H9 (cell line): ENCODE measurements around the gene ENOX2. TPM values are rescaled to one million over a fixed set of nuclear protein-coding genes. Genes with fewer than 3 reads are reported as not detected.

Experiments
- DNase-seq: peaks from one replicate; pipeline ENCODE4 v3.0.0-alpha.2; 2017
- H2AFZ ChIP-seq: one replicate; pipeline ENCODE4 v1.6.1; 2013; ENCODE audit warnings: mild to moderate bottlenecking, low read length, control low read depth, moderate library complexity
- H2AK5ac ChIP-seq: 2 replicates; pipeline ENCODE4 v1.6.1; 2013; ENCODE audit warnings: low read length, control low read depth, mixed read lengths; ENCODE audit not compliant: insufficient read length
- H2BK120ac ChIP-seq: one replicate; pipeline ENCODE4 v1.6.1; 2013; ENCODE audit warnings: low read depth, mild to moderate bottlenecking, low read length, control low read depth, inconsistent platforms; ENCODE audit not compliant: poor library complexity, severe bottlenecking
- H2BK12ac ChIP-seq: 2 replicates; pipeline ENCODE4 v1.6.1; 2013; ENCODE audit warnings: low read length, control low read depth, mixed read lengths, low read depth; ENCODE audit not compliant: insufficient read length
- H2BK15ac ChIP-seq: 2 replicates; pipeline ENCODE4 v1.6.1; 2013; ENCODE audit warnings: low read depth, low read length, control low read depth
- H2BK20ac ChIP-seq: one replicate; pipeline ENCODE4 v1.6.1; 2013; ENCODE audit warnings: low read depth, mild to moderate bottlenecking, low read length, control low read depth, inconsistent platforms; ENCODE audit not compliant: poor library complexity, severe bottlenecking
- H2BK5ac ChIP-seq: 2 replicates; pipeline ENCODE4 v1.6.1; 2013; ENCODE audit warnings: low read length, control low read depth, mixed read lengths; ENCODE audit not compliant: insufficient read length
- H3K14ac ChIP-seq: 2 replicates; pipeline ENCODE4 v1.6.1; 2013; ENCODE audit warnings: low read length, control low read depth; ENCODE audit not compliant: insufficient read depth
- H3K18ac ChIP-seq: 2 replicates; pipeline ENCODE4 v1.6.1; 2013; ENCODE audit warnings: low read depth, mild to moderate bottlenecking, mixed read lengths, low read length, control low read depth; ENCODE audit not compliant: insufficient read length
- H3K23ac ChIP-seq: 2 replicates; pipeline ENCODE4 v1.6.1; 2013; ENCODE audit warnings: low read length, control low read depth, mixed read lengths, low read depth; ENCODE audit not compliant: insufficient read length
- H3K23me2 ChIP-seq: 2 replicates; pipeline ENCODE4 v1.6.1; 2013; ENCODE audit warnings: low read depth, mild to moderate bottlenecking, mixed read lengths, low read length, control low read depth; ENCODE audit not compliant: insufficient read length, poor library complexity, severe bottlenecking
- H3K27ac ChIP-seq: 2 replicates; pipeline ENCODE4 v1.5.1; 2013; ENCODE audit warnings: low read length, control low read depth, mixed read lengths, low read depth; ENCODE audit not compliant: insufficient read length
- H3K27me3 ChIP-seq: 2 replicates; pipeline ENCODE4 v1.6.1; 2013; ENCODE audit warnings: low read length, control low read depth, inconsistent platforms; ENCODE audit not compliant: insufficient read depth
- H3K4ac ChIP-seq: 2 replicates; pipeline ENCODE4 v1.6.1; 2013; ENCODE audit warnings: low read depth, mild to moderate bottlenecking, control low read depth, inconsistent platforms, low read length, moderate library complexity
- H3K4me1 ChIP-seq: 2 replicates; pipeline ENCODE4 v1.6.1; 2013; ENCODE audit warnings: low read length, control low read depth, inconsistent platforms; ENCODE audit not compliant: insufficient read depth
- H3K4me2 ChIP-seq: 2 replicates; pipeline ENCODE4 v1.6.1; 2013; ENCODE audit warnings: low read length, control low read depth, mixed read lengths; ENCODE audit not compliant: insufficient read length, insufficient read depth
- H3K56ac ChIP-seq: 2 replicates; pipeline ENCODE4 v1.6.1; 2013; ENCODE audit warnings: low read depth, mild to moderate bottlenecking, mixed read lengths, low read length, control low read depth; ENCODE audit not compliant: insufficient read length
- H3K79me1 ChIP-seq: 2 replicates; pipeline ENCODE4 v1.6.1; 2013; ENCODE audit warnings: low read depth, mild to moderate bottlenecking, moderate library complexity, low read length, control low read depth, inconsistent platforms; ENCODE audit not compliant: insufficient read depth, poor library complexity, severe bottlenecking
- H3K79me2 ChIP-seq: 2 replicates; pipeline ENCODE4 v1.6.1; 2013; ENCODE audit warnings: low read length, control low read depth, inconsistent platforms; ENCODE audit not compliant: insufficient read depth
- H3K9ac ChIP-seq: 2 replicates; pipeline ENCODE4 v1.6.1; 2013; ENCODE audit warnings: low read length, control low read depth, mixed read lengths; ENCODE audit not compliant: insufficient read length; ENCODE audit errors: extremely low read depth
- H3K9me3 ChIP-seq: one replicate; pipeline ENCODE4 v1.6.1; 2013; ENCODE audit warnings: low read depth, low read length, inconsistent platforms; ENCODE audit not compliant: control insufficient read depth
- H3T11ph ChIP-seq: one replicate; pipeline ENCODE4 v1.6.1; 2013; ENCODE audit warnings: mild to moderate bottlenecking, low read length, control low read depth, inconsistent platforms
- H4K20me1 ChIP-seq: one replicate; pipeline ENCODE4 v1.6.1; 2013; ENCODE audit not compliant: control insufficient read depth, insufficient read length, insufficient read depth
- H4K5ac ChIP-seq: 2 replicates; pipeline ENCODE4 v1.6.1; 2013; ENCODE audit warnings: low read depth, mild to moderate bottlenecking, mixed read lengths, low read length, control low read depth; ENCODE audit not compliant: insufficient read length
- H4K8ac ChIP-seq: replicated peaks from 2 replicates; pipeline ENCODE4 v1.6.1; 2013; ENCODE audit warnings: low read length, control low read depth, mixed read lengths, low read depth; ENCODE audit not compliant: insufficient read length
- H4K91ac ChIP-seq: 2 replicates; pipeline ENCODE4 v1.6.1; 2013; ENCODE audit warnings: low read depth, mild to moderate bottlenecking, moderate library complexity, mixed read lengths, low read length, control low read depth; ENCODE audit not compliant: insufficient read length
- H3K27ac Mint-ChIP-seq, 3 experiments: 2 replicates in 2 of 3; 3 replicates in 1 of 3; pipeline ENCODE4 v1.8.0; 2020 to 2021; ENCODE audit warnings: mixed read lengths in 3 of 3, mild to moderate bottlenecking in 1 of 3, moderate library complexity in 1 of 3
- H3K27me3 Mint-ChIP-seq: 2 replicates; pipeline ENCODE4 v1.8.0; 2021; ENCODE audit warnings: low read depth, mild to moderate bottlenecking, moderate library complexity, mixed read lengths
- H3K36me3 Mint-ChIP-seq, 3 experiments: 2 replicates in 2 of 3; 3 replicates in 1 of 3; pipeline ENCODE4 v1.8.0; 2020 to 2021; ENCODE audit warnings: low read depth in 3 of 3, mixed read lengths in 3 of 3; ENCODE audit not compliant: insufficient read depth in 1 of 3
- H3K4me1 Mint-ChIP-seq, 2 experiments: 2 replicates each; pipeline ENCODE4 v1.8.0; 2020; ENCODE audit warnings: mixed read lengths in 2 of 2
- H3K4me3 Mint-ChIP-seq, 2 experiments: 2 replicates in 1 of 2; 3 replicates in 1 of 2; pipeline ENCODE4 v1.8.0; 2020 to 2021; ENCODE audit warnings: mild to moderate bottlenecking in 2 of 2, mixed read lengths in 2 of 2, moderate library complexity in 1 of 2
- H3K9me3 Mint-ChIP-seq, 2 experiments: 2 replicates in 1 of 2; 3 replicates in 1 of 2; pipeline ENCODE4 v1.8.0; 2020; ENCODE audit warnings: mild to moderate bottlenecking in 2 of 2, mixed read lengths in 2 of 2, moderate library complexity in 1 of 2
- CTCF ChIP-seq: fragments of 200-600 bp; sonication (generic); conservative IDR thresholded peaks from 3 replicates; pipeline ENCODE4 v1.8.0; 2021; ENCODE audit warnings: antibody characterized with exemption, mild to moderate bottlenecking
- WGBS: extraction: QIAGEN DNeasy Blood & Tissue Kit; methylation state at CpG from one replicate; pipeline ENCODE4 v1.1.7; 2013; ENCODE audit warnings: missing lambda C conversion rate, low lambda C conversion rate, mixed read lengths; ENCODE audit not compliant: insufficient read length; ENCODE audit errors: extremely low coverage; 5-methylcytosine and 5-hydroxymethylcytosine counted together
- total RNA-seq: library from RNA; stranded (reverse); gene quantifications from 2 replicates; pipeline ENCODE4 v1.2.1, GENCODE V29; 2021

The ENOX2 gene
- total RNA-seq, 1 experiment from 2014 or later: 17.7 TPM

- Mint-ChIP-seq H3K4me1 (peaks cover 21 to 25% of the 10 kb centered on the region in 2 experiments), H3K27me3 (no peaks in the 10 kb centered on the region), H3K4me3 (no peak overlapping the region), H3K36me3 (no peaks in the 10 kb centered on the region), H3K9me3 (no peaks in the 10 kb centered on the region), H3K27ac (no peak overlapping the region)
- H4K5ac ChIP-seq: no peak overlapping the region
- H4K8ac ChIP-seq: no peak overlapping the region
- H3K27ac ChIP-seq: no peak overlapping the region
- no peak overlapping the region for H3K4ac ChIP-seq
- no peaks in the 10 kb centered on the region for H3K27me3 ChIP-seq
- H2BK5ac ChIP-seq: no peak overlapping the region
- H3K23me2 ChIP-seq: no peaks in the 10 kb centered on the region
- no peak overlapping the region for H4K91ac ChIP-seq
- no CpG with 5 or more reads among the region's 3 CpGs for WGBS
- H3T11ph ChIP-seq: no peak overlapping the region
- DNase-seq: no peak
- no peak overlapping the region for H3K18ac ChIP-seq
- H3K4me1 ChIP-seq: no peaks in the 10 kb centered on the region; the same call in 1 of the 2 replicates
- H3K79me1 ChIP-seq: no peaks in the 10 kb centered on the region
- H2BK20ac ChIP-seq: no peak overlapping the region
- no peak overlapping the region for H3K4me2 ChIP-seq
- H2BK15ac ChIP-seq: no peak overlapping the region
- TF ChIP-seq CTCF: no peak
- no peak overlapping the region for H2AFZ ChIP-seq
- H3K56ac ChIP-seq: no peak overlapping the region
- no peaks in the 10 kb centered on the region for H4K20me1 ChIP-seq
- no peak overlapping the region for H2AK5ac ChIP-seq
- H3K23ac ChIP-seq: no peak overlapping the region
- no peak overlapping the region for H2BK12ac ChIP-seq
- no peak overlapping the region for H3K14ac ChIP-seq
- no peaks in the 10 kb centered on the region for H3K9me3 ChIP-seq
- H3K9ac ChIP-seq: no peak overlapping the region
- H3K79me2 ChIP-seq: no peaks in the 10 kb centered on the region
- H2BK120ac ChIP-seq: no peak overlapping the region
Observed at GRCh38 chrX:130636277-130636676, 266.7 kb downstream of the ENOX2 start.
